Ovary (tissue), 9 donors: ENCODE results near the gene LIPC. TPM values are rescaled to one million over a fixed set of nuclear protein-coding genes. Genes with fewer than 3 reads are reported as not detected.

Source experiments
- DNase-seq, 5 donors: peaks; one replicate each; pipeline ENCODE4 v3.0.0-alpha.2; 2019 to 2020
- H3K27ac ChIP-seq, 2 donors: fragments of 200-600 bp; one replicate each; pipeline versions ENCODE4 v1.5.1 to v1.8.0; 2019 to 2022
- H3K27me3 ChIP-seq: fragments of 200-600 bp; one replicate; pipeline ENCODE4 v1.8.0; 2022
- H3K36me3 ChIP-seq: fragments of 200-600 bp; sonication (generic); one replicate; pipeline ENCODE4 v1.5.1; 2019
- H3K4me1 ChIP-seq: one replicate; pipeline ENCODE4 v1.8.1; 2013; ENCODE audit warnings: mild to moderate bottlenecking, moderate library complexity; ENCODE audit not compliant: insufficient read depth
- H3K4me3 ChIP-seq: fragments of 200-600 bp; sonication (generic); one replicate; pipeline ENCODE4 v1.5.1; 2017
- H3K9me3 ChIP-seq, 2 donors: fragments of 200-600 bp in 1 of 2; sonication (generic) in 1 of 2; one replicate each; pipeline versions ENCODE4 v1.5.1 to v1.8.1; 2013 to 2019; ENCODE audit warnings: mild to moderate bottlenecking in 1 of 2, moderate library complexity in 1 of 2
- EP300 ChIP-seq: sonication (generic); formaldehyde crosslinking; IDR thresholded peaks from one replicate; pipeline ENCODE4 v1.6.1; 2017; ENCODE audit warnings: antibody characterized with exemption
- POLR2A ChIP-seq: fragments of 450-650 bp; IDR thresholded peaks from one replicate; pipeline ENCODE4 v1.6.1; 2017; ENCODE audit warnings: antibody characterized with exemption, mild to moderate bottlenecking, moderate library complexity
- WGBS, 3 donors: extraction: QIAGEN DNeasy Blood & Tissue Kit in 1 of 3; methylation state at CpG; one replicate each; pipeline versions ENCODE4 v1.1.5 to v1.1.7; 2013 to 2017; 5-methylcytosine and 5-hydroxymethylcytosine counted together
- intact Hi-C, 4 donors: fragments of 100-400 bp; cut with DNase I; formaldehyde crosslinking; loops; one replicate each; pipeline versions ENCODE4 v1.11.0 to v1.15.1; 2022 to 2023
- polyA plus RNA-seq, 2 donors: library from polyadenylated mRNA; stranded (reverse); fragments of 200-250 nt in 1 of 2; fragments of 350-450 nt in 1 of 2; fragmentation: Illumina TruSeq in 1 of 2; extraction: RNeasy Lipid Tissue Mini Kit (QIAGEN cat#74804) in 1 of 2; gene quantifications; one replicate each; pipeline ENCODE4 v1.2.3, GENCODE V29; 2013 to 2014
- total RNA-seq, 7 donors: library from RNA; depleted of rRNA in 2 of 7; stranded (reverse); fragments of >200 nt in 2 of 7; fragmentation: NEBNext Ultra II Directional in 3 of 7; extraction: Animal tissue kit (Norgen Biotek cat#: 25700) in 3 of 7; gene quantifications; one replicate each; pipeline versions ENCODE4 v1.1.0 to v1.2.4, GENCODE V29; 2016 to 2023
- TF ChIP-seq, protein P1 (sequence below), 3 donors: fragments of 450-650 bp in 2 of 3; fragments of 200-600 bp in 1 of 3; IDR thresholded peaks; one replicate each; pipeline versions ENCODE4 v1.5.1 to v1.8.0; 2016 to 2022; ENCODE audit warnings: antibody characterized with exemption in 3 of 3, mild to moderate bottlenecking in 1 of 3
- donor health status: DM: no; HTN: no; CAD: no; lungs with moderate emphysema.
- donor health status: DM: no; HTN: no; CAD: no.
- donor health status: Bipolar disorder and iron deficiency.
- donor health status: DM: yes; HTN: yes; CAD: no.
- donor health status: DM: no; HTN: no; CAD: no.
- donor health status: DM: yes; HTN: yes; CAD: no.

The LIPC gene
- total and polyA plus RNA-seq, 9 donors = 0.28 to 1.1 (median 0.72) TPM

DNA sequence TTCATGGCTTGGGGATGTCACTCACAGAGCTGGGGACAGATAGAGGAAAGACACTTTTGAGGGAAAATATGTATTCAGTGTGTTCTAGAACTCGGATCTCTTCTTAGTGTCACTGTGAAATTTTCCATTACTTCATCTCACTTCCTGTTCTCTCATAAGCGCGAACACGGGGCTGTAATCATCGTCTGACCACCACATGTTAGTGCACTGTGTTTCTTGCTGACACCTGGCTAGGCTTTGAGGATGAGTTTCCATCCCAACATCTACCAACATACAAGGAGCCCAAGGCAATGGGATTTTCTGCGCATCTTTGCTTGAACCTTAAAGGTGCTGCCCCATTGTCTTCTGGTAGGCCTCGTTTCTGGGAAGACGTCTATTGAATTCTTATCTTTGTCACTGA is 84.0 kb downstream of the LIPC start:
- no peaks in the 10 kb centered on the region for H3K9me3 ChIP-seq
- H3K4me3 ChIP-seq = no peak overlapping the region
- no peaks in the 10 kb centered on the region for H3K27me3 ChIP-seq
- no peaks in the 10 kb centered on the region for H3K36me3 ChIP-seq
- H3K4me1 ChIP-seq = no peaks in the 10 kb centered on the region
- TF ChIP-seq, protein P1, sequence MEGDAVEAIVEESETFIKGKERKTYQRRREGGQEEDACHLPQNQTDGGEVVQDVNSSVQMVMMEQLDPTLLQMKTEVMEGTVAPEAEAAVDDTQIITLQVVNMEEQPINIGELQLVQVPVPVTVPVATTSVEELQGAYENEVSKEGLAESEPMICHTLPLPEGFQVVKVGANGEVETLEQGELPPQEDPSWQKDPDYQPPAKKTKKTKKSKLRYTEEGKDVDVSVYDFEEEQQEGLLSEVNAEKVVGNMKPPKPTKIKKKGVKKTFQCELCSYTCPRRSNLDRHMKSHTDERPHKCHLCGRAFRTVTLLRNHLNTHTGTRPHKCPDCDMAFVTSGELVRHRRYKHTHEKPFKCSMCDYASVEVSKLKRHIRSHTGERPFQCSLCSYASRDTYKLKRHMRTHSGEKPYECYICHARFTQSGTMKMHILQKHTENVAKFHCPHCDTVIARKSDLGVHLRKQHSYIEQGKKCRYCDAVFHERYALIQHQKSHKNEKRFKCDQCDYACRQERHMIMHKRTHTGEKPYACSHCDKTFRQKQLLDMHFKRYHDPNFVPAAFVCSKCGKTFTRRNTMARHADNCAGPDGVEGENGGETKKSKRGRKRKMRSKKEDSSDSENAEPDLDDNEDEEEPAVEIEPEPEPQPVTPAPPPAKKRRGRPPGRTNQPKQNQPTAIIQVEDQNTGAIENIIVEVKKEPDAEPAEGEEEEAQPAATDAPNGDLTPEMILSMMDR (IDR thresholded peaks at IDR 0.05) = no peak
- TF ChIP-seq POLR2A (no peak), EP300 (no peak)
- intact Hi-C loops = no loop called here
- no peak for DNase-seq
- WGBS, 3 donors = 81 to 90% (median 87%) methylated on average over 8 of the region's 8 CpGs
- no peak overlapping the region for H3K27ac ChIP-seq

DNA sequence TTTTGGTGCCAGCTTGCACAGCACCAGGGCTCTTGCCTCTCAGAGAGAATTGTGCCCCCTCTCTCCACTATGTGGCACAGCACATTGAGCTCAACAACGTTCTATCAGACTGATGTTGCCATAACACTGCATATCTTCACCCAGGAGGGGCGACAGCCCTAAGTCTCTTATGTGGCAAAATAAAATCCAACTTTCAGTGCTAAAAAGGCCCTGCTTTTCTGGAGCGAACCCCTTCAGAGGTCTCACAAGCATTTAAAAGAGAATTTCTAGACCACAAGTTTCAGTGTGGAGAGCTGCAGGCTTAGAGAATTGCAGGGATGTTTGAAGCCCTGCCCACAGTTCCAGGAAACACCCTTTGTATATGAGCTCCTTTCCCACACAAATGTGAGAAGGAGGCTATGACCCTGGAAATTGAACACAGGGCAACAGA is 85.5 kb downstream of the LIPC start:
- intact Hi-C loops = no loop called here
- H3K4me1 ChIP-seq = peaks cover 2% of the 10 kb centered on the region
- 57 to 77% (median 71%) methylated on average over 3 of the region's 3 CpGs for WGBS, 3 donors
- TF ChIP-seq POLR2A (no peak), EP300 (no peak)
- TF ChIP-seq, protein P1 (IDR thresholded peaks at IDR 0.05) = no peak
- H3K27ac ChIP-seq = no peak overlapping the region
- H3K36me3 ChIP-seq = no peaks in the 10 kb centered on the region
- H3K9me3 ChIP-seq = no peaks in the 10 kb centered on the region
- H3K27me3 ChIP-seq = no peaks in the 10 kb centered on the region
- H3K4me3 ChIP-seq = no peak overlapping the region
- DNase-seq = no peak

DNA sequence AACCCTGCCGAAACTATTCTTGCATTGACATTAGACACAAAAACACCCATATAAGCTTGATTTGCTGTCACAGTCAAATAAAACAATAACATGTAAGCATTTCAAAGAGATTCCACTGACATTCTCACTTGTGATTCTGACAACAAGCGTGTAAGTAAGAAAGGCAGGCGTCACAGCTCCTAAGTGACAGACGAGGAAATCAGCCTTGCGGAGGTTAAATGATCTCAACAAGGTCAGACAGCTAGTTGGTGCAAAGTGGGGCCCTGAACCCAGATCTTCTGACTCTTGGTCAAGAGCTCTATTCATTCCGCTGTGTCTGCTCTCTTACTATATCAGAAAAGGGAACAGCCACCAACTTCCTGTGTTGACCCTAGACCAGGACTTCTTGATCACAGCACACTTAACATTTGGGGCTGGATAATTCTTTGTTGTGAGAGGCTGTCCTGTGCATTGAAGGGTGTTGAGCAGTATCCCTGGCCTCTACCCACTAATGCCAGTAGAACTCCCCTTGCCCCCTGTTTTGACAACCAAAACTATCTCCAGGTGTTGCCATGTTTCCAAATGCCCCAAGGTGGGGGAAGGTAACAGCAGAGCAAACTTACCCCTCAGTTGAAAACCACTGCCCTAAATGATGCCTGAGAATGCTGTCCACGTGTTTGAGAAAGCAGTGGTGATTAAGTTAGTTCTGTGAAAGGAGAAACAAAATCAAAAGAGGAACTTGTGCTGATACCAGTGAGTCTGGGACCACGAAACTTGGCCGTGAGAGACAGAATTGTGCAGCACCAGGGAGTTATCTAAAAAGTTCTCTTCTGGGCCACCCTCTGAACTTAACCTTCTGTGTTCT is 86.1 kb downstream of the LIPC start:
- H3K27ac ChIP-seq = no peak overlapping the region
- peaks cover 2% of the 10 kb centered on the region for H3K4me1 ChIP-seq

DNA sequence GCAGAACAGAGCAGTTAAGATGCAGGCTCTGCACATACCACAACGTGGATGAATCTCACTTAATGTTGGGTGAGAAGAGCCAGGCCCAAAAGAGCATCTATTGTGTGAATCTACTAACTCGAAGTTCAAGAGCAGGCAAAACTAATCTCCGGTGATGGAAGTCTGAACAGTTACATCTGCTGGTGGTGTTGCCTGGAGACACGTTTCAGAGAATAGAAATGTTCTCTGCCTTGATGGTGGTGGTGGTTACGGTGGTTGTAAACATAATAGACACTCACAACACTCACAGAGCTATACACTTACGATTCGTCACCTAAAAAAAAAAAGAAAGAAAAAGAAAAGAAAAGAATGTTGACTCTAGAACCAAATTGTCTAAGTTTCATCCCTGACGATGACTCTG is 86.8 kb downstream of the LIPC start:
- WGBS, 3 donors = 62 to 66% (median 66%) methylated on average over 8 of the region's 8 CpGs
- Histone ChIP-seq H3K36me3 (no peaks in the 10 kb centered on the region), H3K4me1 (peaks cover 2% of the 10 kb centered on the region), H3K27me3 (no peaks in the 10 kb centered on the region), H3K9me3 (no peaks in the 10 kb centered on the region), H3K4me3 (no peak overlapping the region), H3K27ac (no peak overlapping the region)
- TF ChIP-seq POLR2A (no peak), EP300 (no peak)
- TF ChIP-seq, protein P1 (IDR thresholded peaks at IDR 0.05) = no peak
- DNase-seq = no peak
- intact Hi-C loops = no loop called here

More for the DNA sequence above, 86.1 kb downstream of the LIPC start:
- Histone ChIP-seq H3K9me3 (no peaks in the 10 kb centered on the region), H3K4me3 (no peak overlapping the region), H3K36me3 (no peaks in the 10 kb centered on the region), H3K27me3 (no peaks in the 10 kb centered on the region)
- DNase-seq = no peak
- TF ChIP-seq EP300 (no peak), POLR2A (no peak)
- TF ChIP-seq, protein P1 (IDR thresholded peaks at IDR 0.05) = no peak
- intact Hi-C loops = no loop called here
- 67 to 80% (median 76%) methylated on average over 9 of the region's 9 CpGs for WGBS, 3 donors
